ENCODE results near the gene MKNK1.

The MKNK1 gene

DNA sequence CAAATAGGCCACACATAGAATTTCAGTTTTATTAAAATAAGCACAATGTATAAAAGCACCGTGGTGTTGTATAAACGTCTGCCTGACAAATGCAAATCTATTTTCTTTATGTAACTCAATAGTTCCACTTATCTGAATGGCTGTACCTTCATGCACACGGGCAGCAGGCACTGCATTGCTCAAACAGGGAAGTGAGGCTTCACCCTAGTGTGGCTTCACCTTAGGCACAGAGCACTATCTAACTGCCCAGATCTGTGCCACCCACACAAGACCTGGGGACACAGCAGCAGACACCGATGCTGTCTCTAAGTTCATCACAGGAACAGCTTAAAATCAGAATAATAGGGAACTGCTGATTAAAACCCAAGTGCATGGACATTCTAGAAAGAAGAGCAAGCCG lies 46.7 kb downstream of the MKNK1 start:
- no peak for DNase-seq

DNA sequence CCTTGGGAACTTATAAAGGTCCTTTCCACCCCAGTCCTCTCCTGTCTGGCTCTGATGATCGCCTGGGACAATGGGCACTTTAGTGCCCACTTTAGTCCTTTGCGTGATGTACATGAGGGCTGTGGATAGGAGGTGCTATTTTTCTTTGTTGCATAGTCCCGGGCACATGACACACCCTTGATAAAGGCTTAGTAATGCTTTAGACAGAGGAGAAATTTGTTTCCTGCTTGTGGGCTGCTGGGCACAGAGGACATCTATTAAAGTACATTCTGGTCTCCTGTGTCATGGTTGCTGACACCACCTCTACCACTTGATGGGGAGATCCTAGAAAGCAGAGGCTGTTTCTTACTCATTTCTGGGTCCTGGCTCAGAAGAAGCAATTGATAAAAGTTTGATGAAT lies 47.2 kb downstream of the MKNK1 start:
- DNase-seq: no peak

DNA sequence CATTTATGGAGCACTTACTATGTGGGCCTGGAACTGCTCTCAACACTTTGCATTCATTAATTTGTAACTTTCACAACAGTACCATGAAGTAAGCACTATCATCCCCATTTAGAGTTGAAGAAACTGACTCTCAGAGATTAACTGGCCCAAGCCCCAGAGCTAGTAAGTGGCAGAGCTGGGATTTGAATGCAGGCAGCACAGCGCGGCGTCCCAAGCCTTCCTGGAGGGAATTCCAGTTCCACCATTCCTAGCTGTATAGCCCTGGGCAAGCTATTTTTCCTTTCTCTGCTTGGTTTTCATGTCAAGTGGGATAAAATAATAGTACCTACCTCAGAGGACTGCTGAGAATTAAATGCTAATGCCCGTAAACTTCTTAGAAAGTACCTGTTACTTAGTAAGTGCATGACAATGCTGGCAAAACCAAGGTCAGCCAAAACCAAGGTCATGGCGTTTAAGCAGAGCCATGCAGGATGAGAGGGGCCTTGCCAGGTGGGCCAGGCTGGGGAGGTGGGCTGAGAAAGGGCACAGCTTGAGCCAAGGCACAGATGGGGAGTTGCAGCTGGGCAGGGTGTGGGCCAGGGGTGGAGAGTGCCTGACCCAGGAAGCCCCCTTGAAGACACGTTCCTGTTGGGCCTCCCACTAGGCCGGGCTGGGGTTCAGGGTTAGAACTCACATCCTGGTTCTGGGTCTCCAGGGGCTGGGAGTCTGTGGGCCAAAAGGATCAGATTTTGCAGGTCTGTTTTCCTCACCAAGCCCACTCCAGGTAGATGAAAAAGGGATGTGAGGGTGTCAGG lies 48.0 kb downstream of the MKNK1 start:
- no peak for DNase-seq

DNA sequence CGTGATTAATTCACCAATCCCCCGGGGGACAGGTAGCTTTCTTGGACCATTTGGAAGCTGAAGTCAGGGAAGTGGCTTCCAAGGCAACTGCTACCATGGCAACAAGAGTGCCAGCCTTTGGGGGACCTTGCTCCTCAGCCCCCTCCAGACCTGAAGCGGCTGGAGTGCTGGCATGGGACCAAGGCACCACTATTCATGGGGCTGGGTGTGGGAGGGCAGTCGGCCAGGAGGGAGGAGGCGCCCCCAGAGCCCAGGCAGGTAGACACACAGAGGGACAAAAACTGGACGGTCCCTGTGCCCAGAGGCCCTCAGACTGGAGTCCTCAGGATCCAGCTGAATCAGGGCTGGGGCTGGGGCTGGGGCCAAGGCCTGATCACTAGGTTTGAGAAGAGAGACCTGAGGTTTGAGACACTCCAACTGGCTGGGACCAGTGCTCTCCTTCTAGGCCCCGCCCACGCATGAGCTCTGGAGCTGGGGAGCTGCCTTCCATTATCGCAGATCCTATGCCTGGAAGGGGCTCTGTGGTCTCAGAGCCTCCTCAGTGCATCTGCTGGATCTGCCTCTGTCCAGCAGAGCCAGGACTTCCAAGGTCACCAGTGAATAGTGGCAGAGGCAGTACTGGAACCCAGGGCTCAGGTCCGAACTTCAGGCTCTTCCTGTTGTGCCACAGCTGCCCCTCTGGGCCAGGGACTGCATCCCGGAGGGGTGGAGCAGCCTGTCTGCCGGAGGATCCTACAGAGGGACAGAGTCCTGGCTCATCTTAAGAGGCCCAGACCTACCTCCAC lies 49.3 kb downstream of the MKNK1 start:
- no peak for DNase-seq

DNA sequence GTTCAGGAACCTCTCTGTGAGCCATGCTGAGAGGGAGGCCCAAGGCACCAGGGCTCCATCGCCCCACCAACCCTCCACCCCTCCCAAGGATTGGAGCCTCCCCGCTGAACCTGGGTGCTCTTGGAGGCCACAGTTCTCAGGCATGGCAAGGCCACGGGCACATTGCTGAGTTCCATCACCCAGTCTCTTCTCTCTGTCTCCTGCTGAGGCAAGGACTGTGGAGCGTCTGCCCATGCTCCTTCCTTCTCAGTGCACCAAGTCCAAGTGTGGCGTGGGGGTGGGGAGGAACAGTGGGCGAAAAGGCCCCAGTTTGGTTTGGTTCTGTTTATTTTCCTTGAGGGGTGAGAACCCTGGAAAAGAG lies 49.9 kb downstream of the MKNK1 start:
- no peak for DNase-seq

DNA sequence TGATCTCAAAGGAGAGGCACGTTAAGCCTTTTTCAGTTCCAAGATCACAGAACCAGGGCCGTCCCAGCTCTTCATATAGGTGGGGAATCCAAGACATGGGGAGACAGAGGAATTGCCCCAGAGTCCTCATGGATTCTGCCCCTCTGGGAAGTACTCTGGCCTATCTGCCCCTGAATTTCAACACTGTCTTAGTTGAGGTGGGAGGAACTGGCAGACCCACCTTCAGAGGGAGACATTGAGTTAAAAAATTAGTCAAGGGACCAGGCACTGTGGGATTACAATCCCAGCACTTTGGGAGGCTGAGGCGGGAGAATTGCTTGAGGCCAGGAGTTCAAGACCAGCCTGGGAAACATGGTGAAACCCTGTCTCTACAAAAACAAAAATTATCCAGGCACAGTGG lies 50.6 kb downstream of the MKNK1 start:
- DNase-seq: no peak

DNA sequence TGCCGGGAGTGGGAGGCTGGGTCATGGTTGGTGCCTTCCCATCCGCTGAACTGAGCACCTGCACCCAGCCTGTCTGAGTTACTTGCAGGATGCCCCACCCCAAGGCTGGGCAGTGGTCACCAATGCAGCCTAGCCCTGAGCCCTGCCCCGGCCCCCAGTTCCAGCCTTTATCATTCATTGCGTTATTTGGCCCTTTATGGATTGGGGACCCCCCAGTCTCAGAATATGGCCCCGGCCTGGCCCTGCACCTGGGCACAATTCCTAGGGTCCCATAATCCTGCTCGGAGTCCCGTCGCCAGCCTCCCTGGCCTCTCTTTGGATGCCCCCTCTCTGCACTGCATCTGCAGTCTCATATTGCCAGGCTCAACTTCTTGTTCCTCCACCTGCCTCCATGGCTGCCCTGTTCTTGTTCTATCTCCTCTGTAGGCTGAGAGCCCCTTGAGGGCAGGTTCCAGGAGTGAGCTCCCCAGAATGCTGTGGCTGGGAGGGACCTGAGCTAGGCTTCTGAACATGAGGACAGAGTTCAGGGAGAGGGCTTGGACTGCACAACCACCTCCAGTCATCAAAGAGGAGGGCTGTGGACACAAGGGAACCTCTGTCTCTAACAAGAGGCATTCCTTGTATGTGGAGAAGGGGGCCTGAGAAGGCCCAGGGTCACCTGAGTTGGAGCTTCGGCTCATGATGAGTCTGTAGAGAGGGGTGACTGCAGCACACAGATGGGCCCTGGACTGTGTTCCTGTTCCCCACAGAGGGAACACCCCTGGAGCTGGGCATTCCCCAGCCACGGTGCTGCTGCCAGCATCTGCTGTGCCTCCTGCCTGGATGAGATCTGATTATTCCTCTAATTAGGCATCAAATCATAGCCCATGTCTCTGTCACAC lies 51.5 kb downstream of the MKNK1 start:
- no peak for DNase-seq

DNA sequence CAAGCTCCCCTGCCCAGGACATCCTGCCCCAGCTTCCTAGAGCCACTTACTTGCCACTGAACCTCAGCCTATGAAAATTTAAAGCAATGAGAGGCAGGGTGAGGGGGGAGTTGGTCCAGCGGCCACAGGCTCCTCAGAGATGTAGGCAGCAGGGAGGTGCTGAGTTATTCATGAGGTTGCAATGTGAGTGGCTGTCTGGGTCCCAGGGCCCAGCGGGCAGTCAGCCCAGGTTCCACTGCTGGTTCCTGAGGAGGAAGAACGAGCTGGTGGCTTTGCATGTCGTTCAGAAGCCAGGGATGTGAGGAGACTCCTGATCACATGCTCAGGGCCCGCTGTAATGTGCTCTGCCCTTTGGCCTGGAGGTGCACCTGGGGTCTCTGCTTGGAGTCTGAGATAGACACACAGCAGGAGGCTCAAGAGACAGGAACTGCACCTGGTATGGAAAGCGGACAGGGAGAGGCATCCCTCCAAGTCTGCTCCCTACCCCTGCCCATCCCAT lies 52.4 kb downstream of the MKNK1 start, which contains the start of gene KNCN:
Gene KNCN (minus strand): TSS at position 51 of the 499 bp plus-strand sequence. CDS start 432 bp downstream, outside the sequence.
- no peak for DNase-seq

DNA sequence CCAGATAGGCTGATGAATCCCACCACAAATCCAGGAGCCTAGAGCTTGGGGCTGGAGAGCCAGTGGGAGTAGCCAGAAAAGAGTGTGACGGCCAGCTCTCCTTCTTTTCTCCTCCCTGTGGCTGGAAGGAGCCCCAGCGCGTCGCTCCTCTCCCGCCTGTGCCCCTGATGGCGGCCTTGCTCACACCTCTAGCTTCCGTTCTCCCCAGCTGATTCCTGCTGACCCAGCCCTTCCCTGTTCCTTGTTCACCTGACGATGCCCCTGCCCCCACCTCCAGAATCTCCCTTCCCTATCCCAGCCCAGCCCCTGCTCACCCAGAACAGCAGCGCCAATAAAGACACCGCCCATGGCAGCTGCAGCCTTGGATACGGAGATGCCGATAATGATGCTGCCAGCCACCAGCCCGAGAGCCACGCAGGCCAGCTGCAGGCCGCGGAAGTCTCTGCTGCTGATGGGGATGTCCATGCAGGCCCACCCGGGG lies 53.3 kb downstream of the MKNK1 start:
- no peak for DNase-seq

DNA sequence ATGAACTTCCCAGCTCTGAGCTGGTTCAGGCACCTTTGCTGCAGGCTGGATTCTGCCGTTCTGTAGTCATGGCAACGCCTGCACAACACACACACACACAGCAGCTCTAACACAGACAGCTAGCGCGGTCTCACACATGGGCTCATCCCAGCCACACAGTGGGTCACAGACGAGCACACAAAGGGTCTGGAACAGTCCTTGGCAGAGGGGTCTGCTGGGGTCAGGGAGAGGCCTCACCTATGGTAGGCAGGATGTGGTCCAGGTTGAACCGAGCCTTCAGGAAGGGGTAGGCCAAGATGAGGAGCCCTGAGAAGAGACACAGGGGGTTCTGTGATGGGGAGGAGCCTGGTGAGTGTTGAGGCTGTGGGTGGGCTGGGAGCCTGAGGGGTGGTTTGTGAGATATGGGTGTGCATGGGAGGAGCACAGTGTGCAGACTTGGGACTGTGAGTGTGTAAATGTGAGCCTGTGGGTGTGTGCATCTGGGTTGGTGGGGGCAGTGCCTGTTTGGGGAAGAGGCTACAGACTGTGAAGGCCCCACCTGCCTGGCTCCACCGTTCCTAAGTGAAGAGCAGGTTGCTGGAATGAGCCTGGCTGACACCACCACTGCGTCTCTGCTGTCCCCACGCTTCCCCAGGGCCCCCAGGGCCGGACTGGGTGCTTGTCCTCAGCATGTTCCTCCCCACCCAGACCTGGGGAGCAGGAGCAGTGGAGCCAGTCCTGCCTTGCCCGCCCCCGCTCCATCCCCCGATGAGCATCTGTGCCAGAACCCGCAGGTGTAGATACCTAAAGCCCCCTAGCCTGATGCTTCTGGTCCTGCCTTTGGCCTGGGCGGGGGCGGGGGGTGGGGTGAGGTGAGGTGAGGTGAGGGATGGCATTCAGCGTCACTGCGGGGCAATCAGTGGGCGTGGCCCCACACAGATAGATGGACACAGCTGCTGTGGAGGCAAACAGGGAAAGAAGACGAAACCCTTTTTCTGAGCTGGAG lies 54.1 kb downstream of the MKNK1 start:
- DNase-seq: peak; percentile 41

DNA sequence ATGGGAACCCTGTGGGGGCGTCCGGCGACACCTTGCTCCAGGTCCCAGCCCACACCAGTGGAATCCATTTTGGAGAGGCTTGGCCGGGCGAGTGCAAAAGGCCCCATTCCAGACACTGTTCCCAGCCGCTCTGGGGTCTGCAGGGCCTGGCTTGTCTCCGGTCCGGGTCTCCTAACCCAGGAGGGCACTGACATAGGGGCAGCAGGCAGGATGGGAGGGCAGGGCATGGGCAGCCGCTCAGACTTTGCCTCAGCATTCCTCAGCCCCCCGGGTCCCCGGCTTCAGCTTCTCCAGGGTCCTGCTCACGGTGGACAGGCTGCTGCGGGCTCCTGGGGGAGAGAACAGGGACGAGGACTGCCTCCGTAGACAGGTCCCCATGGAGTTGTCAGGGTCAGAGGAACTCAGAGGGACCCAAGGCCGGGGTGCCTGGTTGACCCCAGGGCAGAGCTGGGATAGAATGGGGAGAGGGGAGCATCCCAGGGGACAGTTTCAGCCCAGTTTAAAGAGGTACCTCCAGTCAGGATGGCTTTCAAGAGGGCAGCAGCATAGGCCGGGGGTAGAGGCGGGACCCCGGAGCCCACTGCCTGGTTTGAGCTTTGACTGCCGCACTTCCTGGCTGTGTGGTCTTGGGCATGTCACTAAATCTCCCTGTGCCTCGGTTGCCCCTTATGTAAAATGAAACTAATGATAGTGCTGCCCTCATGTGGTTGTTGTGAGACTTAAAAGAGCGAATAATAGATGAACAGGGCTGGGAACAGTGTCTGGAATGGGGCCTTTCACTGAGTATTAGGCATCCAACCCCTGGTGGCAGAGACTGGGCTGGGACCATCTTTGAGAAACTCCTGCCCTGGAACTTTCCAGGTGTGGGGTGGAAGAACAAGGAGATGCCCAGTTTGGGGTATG lies 56.3 kb downstream of the MKNK1 start:
- no peak for DNase-seq

DNA sequence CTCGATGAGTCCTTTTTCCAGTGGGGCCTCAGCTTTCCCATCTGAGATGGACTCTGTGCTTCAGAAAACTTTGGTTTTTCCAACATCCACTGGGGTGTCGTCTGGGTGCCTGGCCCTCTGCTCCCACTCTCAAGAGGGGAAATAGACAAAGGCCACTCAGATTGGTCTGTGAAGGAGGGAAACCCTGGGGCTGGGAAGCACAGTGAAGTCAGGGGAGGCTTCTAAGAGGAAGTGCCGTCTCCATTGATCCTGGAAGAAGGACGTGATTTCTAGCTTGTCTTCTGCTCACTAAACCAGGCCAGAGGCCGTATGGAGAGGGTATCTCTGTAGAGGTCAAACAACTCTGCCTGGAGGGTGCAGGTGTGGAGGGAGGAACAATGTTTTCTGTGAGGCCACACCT lies 57.9 kb downstream of the MKNK1 start:
- DNase-seq: no peak

DNA sequence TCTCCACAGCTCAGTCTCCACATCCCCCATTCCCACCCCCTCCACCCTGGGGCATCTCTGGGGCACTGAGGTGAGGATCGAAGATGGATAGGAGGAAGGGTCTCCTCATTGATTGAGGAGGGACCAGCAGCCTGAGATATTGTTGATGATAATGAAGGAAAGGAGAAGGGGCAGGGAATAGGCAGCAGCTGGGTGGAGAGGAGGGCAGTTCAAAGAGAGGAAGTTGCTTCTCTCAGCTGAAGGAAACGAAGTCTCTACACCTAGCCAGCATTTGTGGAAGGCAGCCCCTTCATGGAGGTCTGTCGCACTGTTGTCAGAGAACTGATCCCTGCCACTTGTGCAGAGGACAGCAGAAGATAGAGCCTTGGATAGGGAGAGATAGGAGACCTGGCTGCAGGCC lies 58.3 kb downstream of the MKNK1 start:
- DNase-seq: no peak

DNA sequence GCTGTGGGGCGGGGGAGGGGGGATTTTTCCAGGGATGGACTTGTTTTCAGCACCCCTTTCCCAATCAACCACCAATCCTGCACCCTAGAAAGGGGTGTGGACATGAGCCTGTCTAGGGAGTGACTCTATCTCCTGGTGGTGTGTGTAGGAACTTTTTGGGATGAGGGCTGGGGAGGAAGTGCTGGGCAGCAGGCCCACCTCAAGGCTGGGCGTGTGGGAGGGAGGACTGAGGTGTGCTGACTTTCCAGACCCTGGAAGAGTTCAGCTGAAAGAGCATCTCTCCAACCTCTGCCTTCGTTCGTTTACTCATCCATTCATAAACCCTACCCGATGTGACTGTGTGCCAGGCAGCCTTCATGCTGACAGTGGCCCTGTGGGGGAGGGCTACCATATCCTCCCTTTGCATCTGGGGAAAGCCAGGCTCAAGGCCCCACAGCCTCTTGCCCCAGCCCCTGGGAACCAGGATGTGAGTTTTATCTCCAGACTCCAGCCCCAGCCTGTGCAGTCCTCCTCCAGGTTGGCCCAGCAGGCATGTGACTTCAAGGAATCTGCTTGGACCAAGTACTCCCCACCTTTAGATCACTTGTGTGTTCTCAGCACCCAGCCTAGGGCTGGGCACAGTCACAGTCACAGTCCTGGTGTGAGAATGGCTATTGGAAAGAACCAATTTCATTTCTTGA lies 59.4 kb downstream of the MKNK1 start:
- DNase-seq: no peak

DNA sequence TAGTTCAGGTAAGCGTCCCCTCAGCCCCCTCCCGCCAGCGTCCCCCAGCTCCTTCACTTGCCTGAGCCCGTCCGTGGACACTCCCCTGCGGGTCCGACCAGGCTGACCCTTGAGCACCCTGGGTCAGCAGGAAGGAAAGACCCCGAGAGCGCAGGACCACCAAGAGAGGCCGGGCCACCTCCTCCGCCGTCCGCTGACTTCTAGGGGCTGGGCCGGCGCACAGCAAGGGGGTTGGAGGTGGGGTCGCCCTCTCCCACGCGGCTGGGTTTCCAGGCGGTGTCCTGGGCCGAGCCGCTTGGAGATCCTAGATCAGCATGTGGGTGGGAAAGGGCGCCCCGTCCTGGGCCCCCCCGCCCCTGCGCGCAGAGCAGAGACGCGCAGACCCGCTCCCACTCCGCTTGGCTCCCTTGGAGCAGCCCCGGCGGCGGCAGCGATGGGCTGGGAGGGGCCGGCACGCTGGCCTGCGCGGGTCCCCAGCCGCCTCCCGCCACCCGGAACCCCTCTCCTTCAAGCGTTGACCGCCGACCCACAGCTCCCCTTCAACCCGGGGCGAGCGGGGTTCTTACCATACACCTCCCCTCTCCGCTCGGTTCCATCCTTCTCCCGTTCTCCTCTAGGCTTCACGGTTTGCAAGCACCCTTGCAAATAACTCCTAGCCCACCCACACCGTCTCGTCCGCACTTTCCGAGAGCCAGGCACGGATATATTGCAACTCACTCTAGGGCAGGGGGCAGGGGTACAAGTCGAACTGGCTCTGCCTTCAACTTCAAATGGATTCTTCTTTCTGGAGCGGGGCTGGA lies 60.1 kb downstream of the MKNK1 start:
- DNase-seq: no peak

DNA sequence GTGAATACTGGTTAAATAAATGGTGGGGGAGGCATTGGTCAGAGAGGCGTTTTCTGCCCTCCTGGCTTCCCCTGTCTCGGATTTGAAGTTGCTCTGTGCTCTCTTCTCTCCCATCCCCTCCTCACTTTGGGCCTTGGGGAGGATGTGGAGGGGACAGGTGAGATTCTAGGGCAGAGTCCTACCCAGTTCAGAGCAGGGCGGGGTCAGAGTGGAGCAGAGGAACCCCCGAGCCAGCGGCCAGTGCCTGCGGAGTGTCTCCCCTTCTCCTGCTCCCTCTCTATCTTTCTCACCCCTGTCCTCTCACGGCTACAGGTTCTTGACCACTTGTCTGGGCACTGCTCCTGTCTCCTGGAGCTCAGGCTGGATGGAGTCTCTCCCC lies 60.7 kb downstream of the MKNK1 start:
- no peak for DNase-seq

DNA sequence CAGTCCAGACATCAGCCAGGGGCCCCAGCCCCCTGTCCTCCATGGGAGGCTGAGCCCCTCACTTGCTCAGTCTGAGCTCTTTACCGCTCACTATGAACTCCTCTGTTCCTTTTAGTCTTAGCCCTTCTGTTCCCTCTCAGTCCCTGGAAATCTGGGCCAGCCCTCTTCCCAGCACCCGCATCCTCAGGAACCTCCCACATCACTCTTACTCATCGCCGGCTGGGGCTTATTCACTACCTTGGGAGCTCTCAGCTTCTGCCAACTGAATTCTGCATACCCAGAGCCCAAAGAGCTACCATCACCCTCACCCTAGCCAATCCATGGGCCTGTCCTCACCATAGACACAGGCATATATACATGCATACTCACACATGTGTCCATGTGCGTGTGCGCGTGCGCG lies 64.1 kb downstream of the MKNK1 start:
- DNase-seq: no peak

DNA sequence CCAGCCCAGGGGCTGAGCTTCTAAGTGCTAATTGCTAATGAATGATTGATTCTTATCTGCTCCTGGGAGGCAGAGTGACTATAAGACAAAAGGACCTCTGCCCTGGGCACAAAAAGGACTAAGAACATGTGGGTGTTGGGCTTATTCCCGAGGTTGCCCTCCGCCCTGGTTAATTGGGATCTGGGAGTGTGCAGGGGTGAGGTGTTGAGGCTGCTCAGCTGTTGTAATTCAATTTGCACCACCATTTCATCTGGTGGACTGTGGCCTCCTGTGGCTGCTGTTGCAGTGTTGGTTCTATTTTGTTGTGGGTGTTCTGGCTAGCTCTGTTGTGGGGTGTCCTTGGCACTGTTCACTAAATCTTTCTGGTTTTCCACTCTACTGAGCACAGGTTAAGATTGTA lies 65.9 kb downstream of the MKNK1 start:
- DNase-seq: no peak

DNA sequence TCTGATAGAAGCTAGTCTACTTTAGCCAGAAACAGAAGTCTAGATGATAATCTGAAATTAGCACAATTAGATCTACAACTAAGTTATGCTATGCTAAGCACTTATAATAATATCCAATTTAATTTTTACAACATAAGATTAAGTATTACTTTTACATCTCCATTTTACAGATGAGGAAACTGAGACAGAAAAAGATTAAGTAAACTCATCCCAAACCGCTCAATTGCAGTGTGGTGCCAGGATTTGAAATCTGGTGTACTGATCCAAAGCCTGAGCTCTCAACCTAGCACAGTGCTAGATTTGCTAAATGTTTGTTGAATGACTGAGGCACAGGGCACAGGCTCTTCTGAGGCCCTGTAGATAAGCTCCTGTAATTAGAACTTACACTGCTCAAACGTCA lies 66.4 kb downstream of the MKNK1 start:
- no peak for DNase-seq
